ENCODE results near the gene SNED1.

Gene SNED1

DNA sequence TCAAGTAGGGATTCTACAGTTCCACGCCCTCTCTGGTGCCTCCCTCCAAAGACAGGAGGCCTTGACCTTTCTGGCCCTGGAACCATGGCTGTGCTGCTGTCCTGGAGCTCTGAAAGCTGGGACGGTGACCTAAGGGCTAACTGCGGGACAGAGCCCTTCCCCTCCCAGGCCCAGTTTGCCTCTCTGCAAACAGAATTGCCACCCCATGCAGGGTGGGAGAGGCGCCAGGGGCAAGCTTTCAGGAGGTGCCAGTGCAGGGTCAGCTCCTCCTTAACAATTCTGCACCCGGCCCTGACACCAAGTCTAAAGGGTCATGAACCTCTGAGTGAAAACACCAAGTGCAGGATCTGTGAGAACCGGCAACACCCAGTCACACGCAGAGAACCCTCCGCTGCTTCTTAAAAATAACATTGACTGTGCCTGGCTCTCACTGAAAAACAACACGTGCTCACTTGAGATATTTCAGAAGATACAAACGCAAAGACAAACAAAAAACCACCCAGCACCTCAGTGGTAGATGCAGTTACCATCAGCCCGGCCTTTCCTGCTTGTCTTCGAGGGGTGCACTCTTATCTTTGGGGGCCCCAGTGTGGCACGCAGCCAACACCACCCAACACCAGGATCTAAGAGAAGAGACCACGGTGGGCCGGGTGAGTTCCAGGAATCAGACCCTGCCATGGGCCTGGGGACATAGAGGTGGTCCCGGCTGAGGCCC is 1.1 kb upstream of the SNED1 start:
- H3K4me1 ChIP-seq, result peaks cover 42% of the 10 kb centered on the region
- H3K36me3 ChIP-seq (ENCODE audit: control insufficient read depth, insufficient read depth, low read length), result no peaks in the 10 kb centered on the region
- no peaks in the 10 kb centered on the region for H3K79me2 ChIP-seq
- H3K27me3 ChIP-seq (ENCODE audit: control insufficient read depth, insufficient read depth, low read length), result no peaks in the 10 kb centered on the region
- H2AFZ ChIP-seq, result peak overlapping the region; percentile 74
- H3K9ac ChIP-seq, result no peak overlapping the region
- peak overlapping the region; percentile 63 for H3K4me3 ChIP-seq (ENCODE audit: low read depth, low read length)
- H3K4me2 ChIP-seq (ENCODE audit: low read length), result peak overlapping the region; percentile 94
- H3K27ac ChIP-seq, result peak overlapping the region; percentile 53
- H3K9me3 ChIP-seq (ENCODE audit: control insufficient read depth, low read length), result no peaks in the 10 kb centered on the region
- TF ChIP-seq, protein P1, sequence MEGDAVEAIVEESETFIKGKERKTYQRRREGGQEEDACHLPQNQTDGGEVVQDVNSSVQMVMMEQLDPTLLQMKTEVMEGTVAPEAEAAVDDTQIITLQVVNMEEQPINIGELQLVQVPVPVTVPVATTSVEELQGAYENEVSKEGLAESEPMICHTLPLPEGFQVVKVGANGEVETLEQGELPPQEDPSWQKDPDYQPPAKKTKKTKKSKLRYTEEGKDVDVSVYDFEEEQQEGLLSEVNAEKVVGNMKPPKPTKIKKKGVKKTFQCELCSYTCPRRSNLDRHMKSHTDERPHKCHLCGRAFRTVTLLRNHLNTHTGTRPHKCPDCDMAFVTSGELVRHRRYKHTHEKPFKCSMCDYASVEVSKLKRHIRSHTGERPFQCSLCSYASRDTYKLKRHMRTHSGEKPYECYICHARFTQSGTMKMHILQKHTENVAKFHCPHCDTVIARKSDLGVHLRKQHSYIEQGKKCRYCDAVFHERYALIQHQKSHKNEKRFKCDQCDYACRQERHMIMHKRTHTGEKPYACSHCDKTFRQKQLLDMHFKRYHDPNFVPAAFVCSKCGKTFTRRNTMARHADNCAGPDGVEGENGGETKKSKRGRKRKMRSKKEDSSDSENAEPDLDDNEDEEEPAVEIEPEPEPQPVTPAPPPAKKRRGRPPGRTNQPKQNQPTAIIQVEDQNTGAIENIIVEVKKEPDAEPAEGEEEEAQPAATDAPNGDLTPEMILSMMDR (IDR thresholded peaks at IDR 0.05), result no peak

GRCh38 chr2:240998706-240998994 is 232 bp downstream of the SNED1 start:
- Histone ChIP-seq H3K4me2 (ENCODE audit: low read length) (peak overlapping the region; percentile 51), H3K4me3 (ENCODE audit: low read depth, low read length) (no peak overlapping the region), H3K4me1 (peaks cover 42% of the 10 kb centered on the region)

DNA sequence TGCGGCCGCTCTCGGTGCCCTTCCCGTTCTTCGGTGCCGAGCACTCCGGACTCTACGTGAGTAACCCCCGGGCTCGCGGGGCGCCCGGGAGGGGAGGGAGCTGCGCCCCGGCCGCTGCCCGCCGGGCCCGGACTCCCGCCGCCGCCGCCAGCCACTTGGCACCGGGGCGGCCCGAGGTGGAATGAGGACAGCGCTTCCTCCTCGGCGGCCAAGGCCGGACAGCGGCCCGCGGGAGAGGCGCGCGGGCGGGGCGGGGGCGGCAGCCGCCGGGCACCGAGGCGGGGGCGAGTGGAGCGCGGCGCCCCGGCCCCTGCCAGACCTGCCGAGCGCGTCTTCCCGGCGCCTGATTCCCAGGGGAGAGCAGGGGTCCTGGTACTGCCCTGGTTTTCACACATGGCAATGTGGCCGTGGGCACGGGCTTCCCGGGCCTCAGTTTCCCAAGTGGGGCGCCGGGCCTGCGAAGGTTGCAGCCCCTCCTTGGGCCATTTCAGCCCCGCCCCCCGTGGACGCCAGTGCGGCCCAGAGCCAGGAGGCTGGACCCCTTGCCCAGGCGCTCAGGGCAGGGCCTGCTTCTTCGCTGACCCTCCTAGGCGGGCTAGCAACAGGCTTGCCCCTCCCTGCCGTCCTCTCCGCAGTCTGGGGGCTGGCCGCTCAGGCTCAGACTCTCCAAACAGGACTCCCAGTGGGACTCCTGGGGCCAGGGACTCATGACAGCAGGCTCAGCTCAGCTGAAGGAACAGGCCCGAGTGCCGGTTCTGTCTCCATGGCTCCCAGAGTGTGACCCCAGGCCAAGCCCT is 775 bp downstream of the SNED1 start:
- peaks cover 41% of the 10 kb centered on the region for H3K4me1 ChIP-seq
- peak overlapping the region; percentile 58 for H2AFZ ChIP-seq
- TF ChIP-seq, protein P1 (IDR thresholded peaks at IDR 0.05), result no peak
- H3K36me3 ChIP-seq (ENCODE audit: control insufficient read depth, insufficient read depth, low read length), result no peaks in the 10 kb centered on the region
- H3K4me2 ChIP-seq (ENCODE audit: low read length), result peak overlapping the region; percentile 53
- no peaks in the 10 kb centered on the region for H3K9me3 ChIP-seq (ENCODE audit: control insufficient read depth, low read length)
- no peaks in the 10 kb centered on the region for H3K79me2 ChIP-seq
- no peaks in the 10 kb centered on the region for H3K27me3 ChIP-seq (ENCODE audit: control insufficient read depth, insufficient read depth, low read length)
- H3K9ac ChIP-seq, result no peak overlapping the region
- H3K27ac ChIP-seq, result no peak overlapping the region
- H3K4me3 ChIP-seq (ENCODE audit: low read depth, low read length), result peak overlapping the region; percentile 29

More at GRCh38 chr2:240998706-240998994, 232 bp downstream of the SNED1 start:
- Histone ChIP-seq H3K27ac (no peak overlapping the region), H3K9ac (no peak overlapping the region), H2AFZ (peak overlapping the region; percentile 58), H3K27me3 (ENCODE audit: control insufficient read depth, insufficient read depth, low read length) (no peaks in the 10 kb centered on the region), H3K9me3 (ENCODE audit: control insufficient read depth, low read length) (no peaks in the 10 kb centered on the region), H3K79me2 (no peaks in the 10 kb centered on the region), H3K36me3 (ENCODE audit: control insufficient read depth, insufficient read depth, low read length) (no peaks in the 10 kb centered on the region)
- TF ChIP-seq, protein P1 (IDR thresholded peaks at IDR 0.05), result no peak

DNA sequence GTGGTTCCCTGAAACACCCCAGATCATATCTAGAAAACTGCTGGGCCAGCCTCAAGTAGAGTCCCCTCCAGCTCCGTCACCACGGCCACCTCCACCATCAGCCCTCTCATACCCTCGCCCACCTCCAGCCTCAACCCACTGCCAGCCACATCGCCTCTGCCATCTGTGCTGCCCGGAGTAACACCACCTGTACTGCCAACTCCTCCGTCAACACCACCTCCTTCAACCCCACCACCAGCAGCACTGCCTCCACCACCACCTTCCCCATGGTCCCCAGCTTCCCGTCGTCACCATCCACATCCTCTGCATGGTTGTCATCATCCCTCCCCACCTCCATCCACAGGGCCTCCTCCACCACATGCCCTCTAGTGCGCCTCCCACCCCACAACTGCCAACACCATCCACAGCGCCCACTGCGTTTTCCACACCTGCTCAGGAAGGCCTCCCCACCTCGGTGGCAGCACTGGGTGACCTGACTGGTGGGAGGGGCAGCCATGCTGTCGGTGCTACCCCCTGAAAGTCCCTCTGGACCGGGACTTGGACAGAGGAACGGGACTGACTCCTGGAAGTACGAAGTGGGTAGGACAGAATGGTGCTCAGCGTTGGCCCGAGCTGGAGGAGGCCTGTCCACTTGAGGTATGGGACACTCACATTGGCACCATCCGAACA is 1.6 kb downstream of the SNED1 start:
- peaks cover 33% of the 10 kb centered on the region for H3K4me1 ChIP-seq
- H3K9me3 ChIP-seq (ENCODE audit: control insufficient read depth, low read length), result no peaks in the 10 kb centered on the region
- no peak overlapping the region for H3K27ac ChIP-seq
- H3K4me2 ChIP-seq (ENCODE audit: low read length), result peak overlapping the region; percentile 53
- H3K36me3 ChIP-seq (ENCODE audit: control insufficient read depth, insufficient read depth, low read length), result no peaks in the 10 kb centered on the region
- TF ChIP-seq, protein P1 (IDR thresholded peaks at IDR 0.05), result no peak
- H3K9ac ChIP-seq, result no peak overlapping the region
- H2AFZ ChIP-seq, result no peak overlapping the region
- H3K27me3 ChIP-seq (ENCODE audit: control insufficient read depth, insufficient read depth, low read length), result no peaks in the 10 kb centered on the region
- no peak overlapping the region for H3K4me3 ChIP-seq (ENCODE audit: low read depth, low read length)
- H3K79me2 ChIP-seq, result no peaks in the 10 kb centered on the region
